Ascending aorta (tissue), 2 donors: ENCODE measurements around the gene PPM1E. TPM values are rescaled to one million over a fixed set of nuclear protein-coding genes. Genes with fewer than 3 reads are reported as not detected.

Source experiments
- DNase-seq, 2 donors: peaks; one replicate each; pipeline ENCODE4 v3.0.0-alpha.2; 2019; ENCODE audit warnings: low spot score in 2 of 2
- H3K27ac ChIP-seq, 2 donors: fragments of 200-600 bp; sonication (generic); one replicate each; pipeline ENCODE4 v1.5.1; 2016 to 2017; ENCODE audit warnings: mild to moderate bottlenecking in 1 of 2
- H3K27me3 ChIP-seq: fragments of 200-600 bp; sonication (generic); one replicate; pipeline ENCODE4 v1.5.1; 2017
- H3K36me3 ChIP-seq, 2 donors: fragments of 200-600 bp; sonication (generic); one replicate each; pipeline ENCODE4 v1.5.1; 2016
- H3K4me1 ChIP-seq, 2 donors: fragments of 200-600 bp; sonication (generic); one replicate each; pipeline ENCODE4 v1.5.1; 2016 to 2017; ENCODE audit warnings: mild to moderate bottlenecking in 1 of 2
- H3K4me3 ChIP-seq, 2 donors: fragments of 200-600 bp; sonication (generic); one replicate each; pipeline ENCODE4 v1.5.1; 2016 to 2017; ENCODE audit warnings: mild to moderate bottlenecking in 1 of 2
- H3K9me3 ChIP-seq, 2 donors: fragments of 200-600 bp; sonication (generic); one replicate each; pipeline ENCODE4 v1.5.1; 2016
- intact Hi-C: fragments of 100-400 bp; cut with DNase I; formaldehyde crosslinking; loops from one replicate; pipeline ENCODE4 v1.15.1; 2023
- total RNA-seq: library from RNA; depleted of rRNA; stranded (reverse); fragments of >200 nt; gene quantifications from one replicate; pipeline ENCODE4 v1.1.0, GENCODE V29; 2016
- TF ChIP-seq, protein P1 (sequence below), 3 experiments: fragments of 200-600 bp in 2 of 3; fragments of 450-650 bp in 1 of 3; sonication (generic) in 2 of 3; IDR thresholded peaks; one replicate each; pipeline ENCODE4 v1.5.1; 2016 to 2019; ENCODE audit warnings: antibody characterized with exemption in 3 of 3, mild to moderate bottlenecking in 1 of 3, moderate library complexity in 1 of 3

Gene PPM1E
- total RNA-seq, 1 donor from 2014 or later: 0.11 TPM

DNA sequence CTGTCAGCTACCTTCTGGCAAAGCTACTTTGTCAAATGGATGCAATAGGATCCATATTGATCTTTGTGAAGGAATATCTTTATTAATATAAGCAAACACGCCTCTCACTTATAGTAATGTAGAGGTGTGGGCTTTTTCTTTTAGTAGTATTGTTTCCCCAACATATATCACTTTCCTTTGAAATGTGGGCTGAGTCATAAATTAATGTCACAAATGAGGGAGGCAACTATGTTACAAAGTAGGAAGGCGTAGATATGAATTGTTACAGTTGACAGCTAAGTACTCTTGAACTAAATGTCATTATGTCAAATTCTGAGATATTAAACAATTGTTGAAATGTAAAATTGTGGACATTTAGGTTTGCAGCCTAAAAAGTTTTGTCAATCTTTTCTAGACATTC lies 2.6 kb upstream of the PPM1E start:
- TF ChIP-seq, protein P1, sequence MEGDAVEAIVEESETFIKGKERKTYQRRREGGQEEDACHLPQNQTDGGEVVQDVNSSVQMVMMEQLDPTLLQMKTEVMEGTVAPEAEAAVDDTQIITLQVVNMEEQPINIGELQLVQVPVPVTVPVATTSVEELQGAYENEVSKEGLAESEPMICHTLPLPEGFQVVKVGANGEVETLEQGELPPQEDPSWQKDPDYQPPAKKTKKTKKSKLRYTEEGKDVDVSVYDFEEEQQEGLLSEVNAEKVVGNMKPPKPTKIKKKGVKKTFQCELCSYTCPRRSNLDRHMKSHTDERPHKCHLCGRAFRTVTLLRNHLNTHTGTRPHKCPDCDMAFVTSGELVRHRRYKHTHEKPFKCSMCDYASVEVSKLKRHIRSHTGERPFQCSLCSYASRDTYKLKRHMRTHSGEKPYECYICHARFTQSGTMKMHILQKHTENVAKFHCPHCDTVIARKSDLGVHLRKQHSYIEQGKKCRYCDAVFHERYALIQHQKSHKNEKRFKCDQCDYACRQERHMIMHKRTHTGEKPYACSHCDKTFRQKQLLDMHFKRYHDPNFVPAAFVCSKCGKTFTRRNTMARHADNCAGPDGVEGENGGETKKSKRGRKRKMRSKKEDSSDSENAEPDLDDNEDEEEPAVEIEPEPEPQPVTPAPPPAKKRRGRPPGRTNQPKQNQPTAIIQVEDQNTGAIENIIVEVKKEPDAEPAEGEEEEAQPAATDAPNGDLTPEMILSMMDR (IDR thresholded peaks at IDR 0.05): no peak
- Histone ChIP-seq H3K9me3 (no peaks in the 10 kb centered on the region), H3K36me3 (no peaks in the 10 kb centered on the region), H3K27me3 (peaks cover 12% of the 10 kb centered on the region), H3K4me1 (peaks cover 0 to 11% of the 10 kb centered on the region in 2 donors), H3K4me3 (no peak overlapping the region), H3K27ac (no peak overlapping the region)
- intact Hi-C loops: no loop called here
- DNase-seq: no peak

DNA sequence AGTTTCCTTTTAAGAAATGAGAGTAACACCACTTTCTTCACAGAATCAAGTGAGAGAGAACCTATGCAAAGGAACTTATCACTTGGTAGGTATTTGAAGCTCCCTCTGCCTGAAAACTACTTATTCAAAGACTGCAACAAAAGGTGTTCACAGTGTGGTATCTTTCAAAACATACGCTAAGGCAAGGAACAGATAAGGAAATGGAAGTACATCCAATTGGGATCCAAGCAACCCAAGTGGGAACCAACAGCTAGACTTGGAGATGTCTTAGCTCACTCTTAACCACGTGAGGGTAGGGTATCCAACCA lies 431 bp upstream of the PPM1E start:
- no peaks in the 10 kb centered on the region for H3K9me3 ChIP-seq
- no peaks in the 10 kb centered on the region for H3K36me3 ChIP-seq
- H3K4me1 ChIP-seq: peaks cover 0 to 11% of the 10 kb centered on the region in 2 donors
- H3K27me3 ChIP-seq: peaks cover 21% of the 10 kb centered on the region
- TF ChIP-seq, protein P1 (IDR thresholded peaks at IDR 0.05): no peak
- DNase-seq: no peak
- H3K27ac ChIP-seq: no peak overlapping the region
- peak overlapping the region in 1 of 2 donors; percentile 78 for H3K4me3 ChIP-seq
- intact Hi-C loops: no loop called here

DNA sequence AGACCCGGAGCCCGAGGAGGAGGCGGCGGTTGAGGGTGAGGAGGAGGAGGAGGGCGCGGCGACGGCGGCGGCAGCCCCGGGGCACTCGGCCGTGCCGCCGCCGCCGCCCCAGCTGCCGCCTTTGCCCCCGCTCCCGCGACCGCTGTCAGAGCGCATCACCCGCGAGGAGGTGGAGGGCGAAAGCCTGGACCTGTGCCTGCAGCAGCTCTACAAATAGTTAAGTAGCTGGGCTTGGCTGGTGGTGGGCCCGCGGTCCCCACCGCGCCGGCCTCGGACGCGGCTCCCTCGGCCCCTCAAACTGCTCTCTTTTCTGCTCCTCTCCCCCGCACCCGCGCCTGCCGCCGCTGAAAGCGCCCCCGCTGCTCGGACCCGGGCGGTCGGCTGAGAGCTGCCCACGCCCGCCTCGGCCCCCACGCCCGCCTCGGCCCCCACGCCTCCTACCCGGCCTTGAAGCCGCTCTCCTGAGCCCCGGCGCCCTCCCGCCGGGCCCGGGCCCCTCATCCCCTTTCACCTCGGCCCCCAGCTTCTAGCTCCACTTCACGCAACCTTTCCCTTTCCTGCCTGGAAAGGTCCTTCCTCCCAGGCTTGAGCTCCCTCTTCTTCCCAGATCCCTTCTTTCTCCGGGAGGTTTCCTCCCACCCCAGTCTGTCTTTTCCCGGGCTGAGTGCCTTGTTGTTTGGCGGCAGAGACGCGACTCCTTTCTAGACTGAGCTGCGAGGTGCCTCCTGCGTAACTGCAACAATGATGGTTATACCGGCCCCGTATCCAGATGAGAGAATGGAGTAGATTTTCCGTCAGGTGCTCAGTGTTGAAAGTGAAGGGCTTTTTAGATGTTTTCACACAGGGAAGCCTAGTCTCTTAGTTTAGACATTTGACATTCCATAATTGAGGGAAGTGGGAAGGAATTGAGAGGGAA lies 850 bp downstream of the PPM1E start:
- intact Hi-C loops: no loop called here
- Histone ChIP-seq H3K9me3 (no peaks in the 10 kb centered on the region), H3K4me3 (peak overlapping the region; percentile 57 to 78), H3K27me3 (peaks cover 21% of the 10 kb centered on the region), H3K4me1 (peaks cover 0 to 11% of the 10 kb centered on the region in 2 donors), H3K27ac (no peak overlapping the region), H3K36me3 (no peaks in the 10 kb centered on the region)
- TF ChIP-seq, protein P1 (IDR thresholded peaks at IDR 0.05): no peak
- no peak for DNase-seq

DNA sequence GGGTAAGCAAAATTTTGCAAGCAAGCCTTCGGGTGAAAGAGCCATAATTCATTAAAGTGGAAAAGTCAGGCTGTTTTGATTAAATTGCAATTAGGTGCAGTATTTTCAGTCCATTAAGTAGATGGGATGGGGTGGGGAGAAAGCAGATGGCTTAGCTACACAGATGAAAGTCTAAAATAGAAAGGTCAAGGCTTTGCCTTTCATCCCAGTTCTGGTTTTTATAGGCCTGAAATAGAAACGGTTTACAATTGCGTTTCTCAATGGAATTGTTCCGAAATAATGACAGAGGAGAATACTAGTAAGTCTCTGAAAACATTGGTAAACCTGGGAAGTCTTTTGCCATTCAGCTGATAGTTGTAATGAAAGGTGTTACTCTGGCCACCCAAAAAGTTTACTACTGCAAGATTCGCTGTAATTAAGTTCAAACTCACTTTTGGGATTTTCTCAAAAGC lies 1.5 kb downstream of the PPM1E start:
- H3K4me3 ChIP-seq: peak overlapping the region; percentile 57 to 78
- intact Hi-C loops: no loop called here
- peaks cover 0 to 11% of the 10 kb centered on the region in 2 donors for H3K4me1 ChIP-seq
- H3K27me3 ChIP-seq: peaks cover 21% of the 10 kb centered on the region
- no peaks in the 10 kb centered on the region for H3K36me3 ChIP-seq
- DNase-seq: no peak
- no peak overlapping the region for H3K27ac ChIP-seq
- TF ChIP-seq, protein P1 (IDR thresholded peaks at IDR 0.05): no peak
- H3K9me3 ChIP-seq: no peaks in the 10 kb centered on the region

DNA sequence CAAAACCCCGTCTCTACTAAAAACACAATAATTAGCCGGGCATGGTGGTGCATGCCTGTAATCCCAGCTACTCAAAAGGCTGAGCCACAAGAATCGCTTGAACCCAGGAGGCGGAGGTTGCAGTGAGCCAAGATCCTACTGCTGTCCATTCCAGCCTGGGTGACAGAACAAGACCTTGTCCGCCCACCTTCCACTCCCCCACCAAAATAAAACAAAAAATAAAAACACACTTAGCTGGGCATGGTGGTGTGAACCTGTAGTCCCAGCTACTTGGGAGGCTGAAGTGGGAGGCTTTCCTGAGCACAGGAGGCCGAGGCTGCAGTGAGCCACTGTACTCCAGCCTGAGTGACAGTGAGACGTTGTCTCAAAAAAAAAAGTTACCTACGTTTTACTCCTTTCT lies 3.2 kb downstream of the PPM1E start:
- Histone ChIP-seq H3K9me3 (no peaks in the 10 kb centered on the region), H3K4me1 (peaks cover 0 to 11% of the 10 kb centered on the region in 2 donors), H3K36me3 (no peaks in the 10 kb centered on the region), H3K4me3 (no peak overlapping the region), H3K27me3 (peaks cover 21% of the 10 kb centered on the region), H3K27ac (no peak overlapping the region)
- DNase-seq: no peak
- intact Hi-C loops: no loop called here
- TF ChIP-seq, protein P1 (IDR thresholded peaks at IDR 0.05): no peak
